Hematopoietic multipotent progenitor cell treated with erythropoietin and hydrocortisone succinate and interleukin-3 and kit ligand, for 15 days (in vitro differentiated cells): ENCODE results near the gene POLE4.

ENCODE experiments used
- DNase-seq: peaks from one replicate; pipeline ENCODE4 v3.0.0-alpha.2; 2015; ENCODE audit warnings: low spot score

The POLE4 gene

GRCh38 chr2:74958274-74959105 is at the start of gene POLE4:
Gene POLE4, plus strand, starts transcription at chr2:74958643. Its CDS starts 37 bp downstream, at chr2:74958680.
- DNase-seq, result peak; percentile 82

GRCh38 chr2:74908748-74909444 is 49.5 kb upstream of the POLE4 start:
- DNase-seq, result no peak

GRCh38 chr2:74910245-74910644 is 48.2 kb upstream of the POLE4 start:
- DNase-seq, result no peak

GRCh38 chr2:74911061-74911460 is 47.4 kb upstream of the POLE4 start:
- DNase-seq, result no peak

GRCh38 chr2:74915743-74916142 is 42.7 kb upstream of the POLE4 start:
- no peak for DNase-seq

- no peak for DNase-seq
Observed at GRCh38 chr2:74916394-74916793, 42.0 kb upstream of the POLE4 start.

GRCh38 chr2:74917702-74918619 is 40.5 kb upstream of the POLE4 start:
- no peak for DNase-seq

- peak; percentile 48 for DNase-seq
Observed at GRCh38 chr2:74919827-74920226, 38.6 kb upstream of the POLE4 start.

- DNase-seq, result no peak
Observed at GRCh38 chr2:74921236-74921736, 37.2 kb upstream of the POLE4 start.

- DNase-seq, result no peak
Observed at GRCh38 chr2:74922592-74923227, 35.7 kb upstream of the POLE4 start.

GRCh38 chr2:74924463-74925265 is 33.8 kb upstream of the POLE4 start:
- DNase-seq, result no peak

- DNase-seq, result no peak
Observed at GRCh38 chr2:74925361-74925786, 33.1 kb upstream of the POLE4 start.

GRCh38 chr2:74927621-74928020 is 30.8 kb upstream of the POLE4 start:
- no peak for DNase-seq

- DNase-seq, result no peak
Observed at GRCh38 chr2:74930811-74931486, 27.5 kb upstream of the POLE4 start.

- DNase-seq, result no peak
Observed at GRCh38 chr2:74931940-74932339, 26.5 kb upstream of the POLE4 start.

GRCh38 chr2:74935975-74936391 is 22.5 kb upstream of the POLE4 start:
- no peak for DNase-seq

- no peak for DNase-seq
Observed at GRCh38 chr2:74937221-74937880, 21.1 kb upstream of the POLE4 start.

- no peak for DNase-seq
Observed at GRCh38 chr2:74938264-74938663, 20.2 kb upstream of the POLE4 start.
